ENCODE data around the gene POSTN.

POSTN gene

GRCh38 chr13:37515226-37515625, 83.3 kb downstream of the POSTN start:
- DNase-seq (ENCODE audit: low spot score) = no peak

Measured in GM03348 (cell line).